Right renal cortex interstitium (tissue), 3 donors: ENCODE measurements around the gene TGFBR3. TPM values are rescaled to one million over a fixed set of nuclear protein-coding genes. Genes with fewer than 3 reads are reported as not detected.

Experiments used
- DNase-seq, 3 donors: peaks; one replicate each; pipeline ENCODE4 v3.0.0-alpha.2; 2013; ENCODE audit warnings: low read depth in 3 of 3, low spot score in 2 of 3
- polyA plus RNA-seq, 3 donors: library from polyadenylated mRNA; unstranded; fragments of 120-200 nt; gene quantifications; one replicate each; pipeline ENCODE4 v1.2.1, GENCODE V29; 2013; ENCODE audit not compliant: insufficient read length in 3 of 3

TGFBR3 gene
- polyA plus RNA-seq, 3 donors: 120 to 136 (median 132) TPM

- DNase-seq: no peak
These were observed 82.0 kb downstream of the TGFBR3 start for GRCh38 chr1:91803847-91804545.

- no peak for DNase-seq
These were observed 82.8 kb downstream of the TGFBR3 start for GRCh38 chr1:91803123-91803522.

- DNase-seq: no peak
These were observed 84.3 kb downstream of the TGFBR3 start for GRCh38 chr1:91801496-91802115.

- DNase-seq: no peak
These were observed 86.1 kb downstream of the TGFBR3 start for GRCh38 chr1:91799863-91800262.

GRCh38 chr1:91799159-91799558 is 86.8 kb downstream of the TGFBR3 start:
- DNase-seq: no peak

GRCh38 chr1:91798740-91799139 is 87.2 kb downstream of the TGFBR3 start:
- no peak for DNase-seq

- DNase-seq: no peak
These were observed 87.7 kb downstream of the TGFBR3 start for GRCh38 chr1:91798241-91798648.

- no peak for DNase-seq
These were observed 88.8 kb downstream of the TGFBR3 start for GRCh38 chr1:91797164-91797563.

- DNase-seq: no peak
These were observed 89.6 kb downstream of the TGFBR3 start for GRCh38 chr1:91796390-91796654.

- DNase-seq: no peak
These were observed 90.2 kb downstream of the TGFBR3 start for GRCh38 chr1:91795591-91796389.

- no peak for DNase-seq
These were observed 92.1 kb downstream of the TGFBR3 start for GRCh38 chr1:91793877-91794276.

- DNase-seq: no peak
These were observed 92.8 kb downstream of the TGFBR3 start for GRCh38 chr1:91793189-91793588.

GRCh38 chr1:91792489-91793071 is 93.4 kb downstream of the TGFBR3 start:
- DNase-seq: no peak

- no peak for DNase-seq
These were observed 94.1 kb downstream of the TGFBR3 start for GRCh38 chr1:91791691-91792488.

GRCh38 chr1:91791103-91791502 is 94.8 kb downstream of the TGFBR3 start:
- DNase-seq: no peak

- no peak for DNase-seq
These were observed 95.6 kb downstream of the TGFBR3 start for GRCh38 chr1:91790392-91790791.

- DNase-seq: no peak
These were observed 96.5 kb downstream of the TGFBR3 start for GRCh38 chr1:91789273-91789997.

GRCh38 chr1:91787919-91788318 is 98.0 kb downstream of the TGFBR3 start:
- no peak for DNase-seq

GRCh38 chr1:91784616-91785015 is 101.3 kb downstream of the TGFBR3 start:
- no peak for DNase-seq

GRCh38 chr1:91784191-91784590 is 101.8 kb downstream of the TGFBR3 start:
- DNase-seq: no peak
